Small intestine (tissue), 7 donors: ENCODE measurements around the gene DMAC1. TPM values are rescaled to one million over a fixed set of nuclear protein-coding genes. Genes with fewer than 3 reads are reported as not detected.

Experiments
- DNase-seq, 2 donors: peaks; one replicate each; pipeline versions ENCODE4 v3.0.0 to v3.0.0-alpha.2; 2013
- FAIRE-seq: peaks from 2 replicates; lab custom pipeline; 2012; peaks lifted over from hg19 to GRCh38; lab: Jason Lieb, UNC
- H3K27ac ChIP-seq, 3 donors: one replicate each; pipeline ENCODE4 v1.5.1; 2013; ENCODE audit warnings: low read length in 2 of 3, mild to moderate bottlenecking in 2 of 3, control low read depth in 1 of 3, inconsistent platforms in 1 of 3, low read depth in 1 of 3, moderate library complexity in 1 of 3
- H3K27me3 ChIP-seq, 3 donors: one replicate each; pipeline ENCODE4 v1.6.1; 2013; ENCODE audit warnings: low read length in 3 of 3, inconsistent platforms in 1 of 3; ENCODE audit not compliant: control insufficient read depth in 3 of 3, insufficient read depth in 3 of 3
- H3K36me3 ChIP-seq, 3 donors: one replicate each; pipeline ENCODE4 v1.6.1; 2013; ENCODE audit warnings: low read length in 3 of 3, inconsistent platforms in 1 of 3, low read depth in 1 of 3, mild to moderate bottlenecking in 1 of 3, moderate library complexity in 1 of 3; ENCODE audit not compliant: control insufficient read depth in 3 of 3, insufficient read depth in 2 of 3
- H3K4me1 ChIP-seq, 3 donors: one replicate each; pipeline ENCODE4 v1.6.1; 2013; ENCODE audit warnings: low read length in 2 of 3, inconsistent platforms in 1 of 3, low read depth in 1 of 3, mild to moderate bottlenecking in 1 of 3, moderate library complexity in 1 of 3; ENCODE audit not compliant: control insufficient read depth in 3 of 3, insufficient read depth in 2 of 3
- H3K4me3 ChIP-seq, 3 donors: one replicate each; pipeline ENCODE4 v1.5.1; 2013; ENCODE audit warnings: low read length in 3 of 3, control low read depth in 1 of 3, inconsistent platforms in 1 of 3, low read depth in 1 of 3, mild to moderate bottlenecking in 1 of 3, moderate library complexity in 1 of 3
- H3K9me3 ChIP-seq, 2 donors: one replicate each; pipeline ENCODE4 v1.6.1; 2013; ENCODE audit warnings: low read depth in 1 of 2, low read length in 1 of 2; ENCODE audit not compliant: control insufficient read depth in 2 of 2, insufficient read depth in 1 of 2
- WGBS, 3 donors: extraction: QIAGEN DNeasy Blood & Tissue Kit; methylation state at CpG; one replicate each; pipeline ENCODE4 v1.1.7; 2013; 5-methylcytosine and 5-hydroxymethylcytosine counted together
- polyA plus RNA-seq, 4 donors: library from polyadenylated mRNA; stranded (reverse) in 3 of 4; unstranded in 1 of 4; fragments of 200-250 nt in 3 of 4; fragments of 120-200 nt in 1 of 4; gene quantifications; one replicate each; pipeline versions ENCODE4 v1.2.1 to v1.2.3, GENCODE V29; 2013
- donor health status: healthy with polysubstance abuse.
- donor health status: control.
- donor health status: control.
- donor health status: Bipolar disorder and iron deficiency.
- donor health status: healthy.

DMAC1 gene
- polyA plus RNA-seq, 4 donors, result 6.7 to 38.7 (median 20.1) TPM

DNA sequence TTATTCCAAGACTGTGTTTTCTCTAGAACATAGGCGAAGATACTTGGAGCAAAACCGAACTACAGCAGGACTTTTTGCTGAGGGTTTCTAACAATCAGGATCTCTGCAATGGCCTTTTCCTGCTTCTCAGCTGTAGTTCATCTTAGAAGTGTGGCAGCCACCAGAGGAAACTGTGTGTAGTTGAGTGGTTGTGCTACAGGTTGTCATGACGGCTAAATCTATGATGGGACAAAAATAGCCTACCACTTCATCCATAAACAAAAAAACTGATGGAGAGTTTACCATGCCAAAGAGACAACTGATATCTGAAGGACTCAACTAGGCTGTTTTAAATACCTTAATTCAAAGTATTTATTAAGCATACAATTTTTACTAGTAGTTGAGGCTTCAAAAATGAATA lies 28.2 kb upstream of the DMAC1 start:
- FAIRE-seq (no peak), DNase-seq (no peak)
- Histone ChIP-seq H3K27me3 (no peaks in the 10 kb centered on the region), H3K4me3 (no peak overlapping the region), H3K36me3 (no peaks in the 10 kb centered on the region), H3K27ac (no peak overlapping the region), H3K9me3 (no peaks in the 10 kb centered on the region), H3K4me1 (no peaks in the 10 kb centered on the region)
- 75 to 92% (median 84%) methylated on average over 3 of the region's 3 CpGs for WGBS, 3 donors

GRCh38 chr9:7827056-7827455 lies 27.5 kb upstream of the DMAC1 start:
- Histone ChIP-seq H3K9me3 (no peaks in the 10 kb centered on the region), H3K27me3 (no peaks in the 10 kb centered on the region), H3K27ac (no peak overlapping the region), H3K4me1 (no peaks in the 10 kb centered on the region), H3K36me3 (no peaks in the 10 kb centered on the region), H3K4me3 (no peak overlapping the region)
- no peak for FAIRE-seq
- DNase-seq, result no peak
- WGBS, 3 donors, result 74 to 84% (median 78%) methylated on average over 2 of the region's 2 CpGs

DNA sequence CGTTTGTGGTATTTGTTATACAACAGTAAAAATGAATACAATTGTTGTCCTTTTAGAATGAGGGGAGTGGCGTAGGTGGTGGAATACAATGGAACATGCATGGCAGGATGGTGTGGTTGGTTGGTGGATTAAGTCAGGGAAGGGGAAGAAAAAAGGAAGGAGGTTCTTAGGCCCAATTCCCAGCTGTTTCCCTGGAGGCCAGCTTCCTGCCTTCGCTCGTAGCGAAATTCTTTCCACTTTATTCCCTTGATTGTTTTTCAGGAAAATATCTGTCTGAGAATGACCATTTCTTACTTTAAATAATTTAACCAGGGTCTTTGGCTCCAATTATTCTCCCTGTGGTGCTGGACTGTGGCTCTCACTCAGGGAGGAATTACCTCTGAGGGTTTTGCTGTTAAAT lies 24.1 kb upstream of the DMAC1 start:
- no peaks in the 10 kb centered on the region for H3K9me3 ChIP-seq
- no peak overlapping the region for H3K4me3 ChIP-seq
- H3K36me3 ChIP-seq, result no peaks in the 10 kb centered on the region
- no peak overlapping the region for H3K27ac ChIP-seq
- WGBS, 3 donors, result 88 to 96% (median 91%) methylated on average over 5 of the region's 5 CpGs
- DNase-seq (no peak), FAIRE-seq (no peak)
- H3K27me3 ChIP-seq, result no peaks in the 10 kb centered on the region
- H3K4me1 ChIP-seq, result no peaks in the 10 kb centered on the region

- H3K4me3 ChIP-seq, result no peak overlapping the region
- no peaks in the 10 kb centered on the region for H3K36me3 ChIP-seq
- 0 to 63% (median 3%) methylated on average over 1 of the region's 1 CpG for WGBS, 3 donors
- no peak for FAIRE-seq
- H3K4me1 ChIP-seq, result no peaks in the 10 kb centered on the region
- H3K27ac ChIP-seq, result no peak overlapping the region
- DNase-seq, result no peak
- no peaks in the 10 kb centered on the region for H3K9me3 ChIP-seq
- H3K27me3 ChIP-seq, result no peaks in the 10 kb centered on the region
Observed at GRCh38 chr9:7819984-7820383, 20.4 kb upstream of the DMAC1 start.

- FAIRE-seq (no peak), DNase-seq (no peak)
- Histone ChIP-seq H3K9me3 (no peaks in the 10 kb centered on the region), H3K36me3 (no peaks in the 10 kb centered on the region), H3K4me3 (no peak overlapping the region), H3K27me3 (no peaks in the 10 kb centered on the region), H3K4me1 (no peaks in the 10 kb centered on the region), H3K27ac (no peak overlapping the region)
- 64 to 82% (median 69%) methylated on average over 2 of the region's 2 CpGs for WGBS, 3 donors
Observed at GRCh38 chr9:7816021-7816420, 16.4 kb upstream of the DMAC1 start.

- H3K36me3 ChIP-seq, result no peaks in the 10 kb centered on the region
- FAIRE-seq (no peak), DNase-seq (no peak)
- H3K9me3 ChIP-seq, result no peaks in the 10 kb centered on the region
- no peaks in the 10 kb centered on the region for H3K27me3 ChIP-seq
- WGBS, 3 donors, result 82 to 90% (median 84%) methylated on average over 2 of the region's 2 CpGs
- H3K27ac ChIP-seq, result no peak overlapping the region
- no peak overlapping the region for H3K4me3 ChIP-seq
- no peaks in the 10 kb centered on the region for H3K4me1 ChIP-seq
Observed at GRCh38 chr9:7813030-7813429, 13.5 kb upstream of the DMAC1 start.

DNA sequence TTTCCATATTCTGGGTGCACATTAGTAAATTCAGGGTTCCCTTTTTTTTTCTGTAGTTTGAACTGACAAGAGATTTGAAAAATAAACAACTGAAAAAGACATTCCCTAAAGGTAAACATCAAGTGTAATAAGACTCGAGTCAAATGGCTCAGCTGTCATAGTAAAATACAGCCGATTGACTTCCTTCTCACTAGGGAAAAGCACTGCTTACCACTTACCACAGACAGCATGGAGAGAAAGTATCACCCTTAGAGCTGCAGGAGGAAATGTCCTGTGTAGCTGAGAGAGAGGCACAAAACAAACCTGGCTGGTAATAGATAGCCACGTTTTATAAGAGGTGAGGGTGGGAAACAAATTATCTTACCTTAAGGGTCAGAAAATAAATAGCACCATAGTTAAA lies 12.1 kb upstream of the DMAC1 start:
- no peaks in the 10 kb centered on the region for H3K4me1 ChIP-seq
- H3K36me3 ChIP-seq, result no peaks in the 10 kb centered on the region
- H3K4me3 ChIP-seq, result no peak overlapping the region
- FAIRE-seq (no peak), DNase-seq (peak; percentile 6 to 15)
- no peaks in the 10 kb centered on the region for H3K9me3 ChIP-seq
- WGBS, 3 donors, result 14 to 23% (median 21%) methylated on average over 3 of the region's 3 CpGs
- no peaks in the 10 kb centered on the region for H3K27me3 ChIP-seq
- no peak overlapping the region for H3K27ac ChIP-seq

DNA sequence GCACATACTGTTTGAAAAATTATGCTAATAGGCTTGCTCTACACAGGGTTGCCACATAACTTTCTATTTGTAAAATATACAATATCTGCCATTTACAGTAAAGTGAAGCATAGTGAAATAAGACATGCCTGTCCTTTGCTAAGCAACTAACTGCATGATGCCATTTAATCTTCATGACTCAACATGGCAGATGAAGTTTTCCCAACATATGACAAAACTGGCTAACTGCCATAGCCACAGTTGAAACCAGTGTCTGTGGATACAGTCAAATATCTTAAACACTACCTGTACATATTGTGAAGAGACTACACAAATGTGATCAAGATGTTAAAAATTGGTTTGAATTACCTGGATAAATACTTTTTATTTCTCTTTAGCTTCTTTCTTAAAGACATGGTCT lies 3.1 kb upstream of the DMAC1 start:
- Histone ChIP-seq H3K4me1 (peaks cover 0 to 6% (median 0%) of the 10 kb centered on the region in 3 donors), H3K36me3 (no peaks in the 10 kb centered on the region), H3K27me3 (no peaks in the 10 kb centered on the region), H3K27ac (no peak overlapping the region), H3K4me3 (no peak overlapping the region), H3K9me3 (no peaks in the 10 kb centered on the region)
- FAIRE-seq (no peak), DNase-seq (no peak)

DNA sequence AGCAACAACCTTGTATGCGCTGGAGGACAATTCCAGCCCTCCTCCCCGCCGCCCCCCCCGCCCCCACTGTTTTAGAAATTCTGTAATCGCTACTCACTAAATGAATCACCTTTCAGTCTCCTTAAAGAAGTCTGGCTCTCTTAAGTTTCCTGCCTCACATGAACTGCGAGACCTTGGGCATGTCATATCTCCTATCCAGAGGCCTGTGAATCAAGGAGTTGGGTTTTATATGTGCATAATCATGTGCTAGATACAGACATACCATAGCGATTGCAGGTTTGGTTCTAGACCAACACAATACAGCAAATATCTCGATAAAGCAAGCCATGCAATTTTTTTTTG lies 337 bp upstream of the DMAC1 start:
- FAIRE-seq (no peak), DNase-seq (no peak)
- Histone ChIP-seq H3K36me3 (peaks cover 2 to 4% (median 2%) of the 10 kb centered on the region in 3 donors), H3K9me3 (no peaks in the 10 kb centered on the region), H3K4me1 (peaks cover 0 to 6% (median 0%) of the 10 kb centered on the region in 3 donors), H3K4me3 (peak overlapping the region in 2 of 3 donors; percentile 67 to 86), H3K27me3 (no peaks in the 10 kb centered on the region), H3K27ac (no peak overlapping the region)
- WGBS, 3 donors, result 29 to 30% (median 30%) methylated on average over 8 of the region's 8 CpGs
